ELR (cell line): ENCODE measurements around the gene CDS2.

Experiments used
- DNase-seq: peaks from one replicate; pipeline ENCODE4 v3.0.0-alpha.2; 2015; ENCODE audit warnings: low read depth

Gene CDS2

GRCh38 chr20:5181958-5182357 lies 55.1 kb downstream of the CDS2 start:
- peak; percentile 67 for DNase-seq

GRCh38 chr20:5182615-5183254 lies 55.9 kb downstream of the CDS2 start:
- DNase-seq: no peak

- no peak for DNase-seq
Observed at GRCh38 chr20:5183731-5184474, 57.1 kb downstream of the CDS2 start.

- DNase-seq: no peak
Observed at GRCh38 chr20:5184684-5185083, 57.9 kb downstream of the CDS2 start.

GRCh38 chr20:5187122-5187521 lies 60.3 kb downstream of the CDS2 start:
- no peak for DNase-seq

- no peak for DNase-seq
Observed at GRCh38 chr20:5188736-5189135, 61.9 kb downstream of the CDS2 start.

GRCh38 chr20:5189917-5190316 lies 63.1 kb downstream of the CDS2 start:
- no peak for DNase-seq

GRCh38 chr20:5190444-5190843 lies 63.6 kb downstream of the CDS2 start:
- DNase-seq: no peak

- peak; percentile 78 for DNase-seq
Observed at GRCh38 chr20:5191829-5192569, 65.2 kb downstream of the CDS2 start.

GRCh38 chr20:5192570-5193431 lies 66.0 kb downstream of the CDS2 start:
- DNase-seq: no peak

- DNase-seq: peak; percentile 45
Observed at GRCh38 chr20:5195655-5196054, 68.8 kb downstream of the CDS2 start.

- no peak for DNase-seq
Observed at GRCh38 chr20:5196149-5196548, 69.3 kb downstream of the CDS2 start.

- DNase-seq: no peak
Observed at GRCh38 chr20:5197270-5197827, 70.5 kb downstream of the CDS2 start.

GRCh38 chr20:5197847-5198650 lies 71.2 kb downstream of the CDS2 start:
- no peak for DNase-seq

GRCh38 chr20:5198651-5198924 lies 71.8 kb downstream of the CDS2 start:
- no peak for DNase-seq

GRCh38 chr20:5203380-5203779 lies 76.6 kb downstream of the CDS2 start:
- no peak for DNase-seq

GRCh38 chr20:5205348-5206210 lies 78.8 kb downstream of the CDS2 start:
- DNase-seq: peak; percentile 79

GRCh38 chr20:5207138-5207537 lies 80.3 kb downstream of the CDS2 start:
- no peak for DNase-seq

- DNase-seq: no peak
Observed at GRCh38 chr20:5211803-5212714, 85.3 kb downstream of the CDS2 start.
